Loucy (cell line): ENCODE data around the gene JAKMIP3.

ENCODE experiments used
- EZH2phosphoT487 ChIP-seq: fragments of 200-600 bp; IDR thresholded peaks from 2 replicates; pipeline ENCODE4 v1.6.1; 2018; ENCODE audit warnings: antibody characterized with exemption, mild to moderate bottlenecking, moderate library complexity, borderline replicate concordance
- TF ChIP-seq, protein P1 (sequence below): fragments of 200-600 bp; sonication (generic); conservative IDR thresholded peaks from 2 replicates; pipeline ENCODE4 v1.5.1; 2014; ENCODE audit warnings: mild to moderate bottlenecking, antibody characterized with exemption, low read length

DNA sequence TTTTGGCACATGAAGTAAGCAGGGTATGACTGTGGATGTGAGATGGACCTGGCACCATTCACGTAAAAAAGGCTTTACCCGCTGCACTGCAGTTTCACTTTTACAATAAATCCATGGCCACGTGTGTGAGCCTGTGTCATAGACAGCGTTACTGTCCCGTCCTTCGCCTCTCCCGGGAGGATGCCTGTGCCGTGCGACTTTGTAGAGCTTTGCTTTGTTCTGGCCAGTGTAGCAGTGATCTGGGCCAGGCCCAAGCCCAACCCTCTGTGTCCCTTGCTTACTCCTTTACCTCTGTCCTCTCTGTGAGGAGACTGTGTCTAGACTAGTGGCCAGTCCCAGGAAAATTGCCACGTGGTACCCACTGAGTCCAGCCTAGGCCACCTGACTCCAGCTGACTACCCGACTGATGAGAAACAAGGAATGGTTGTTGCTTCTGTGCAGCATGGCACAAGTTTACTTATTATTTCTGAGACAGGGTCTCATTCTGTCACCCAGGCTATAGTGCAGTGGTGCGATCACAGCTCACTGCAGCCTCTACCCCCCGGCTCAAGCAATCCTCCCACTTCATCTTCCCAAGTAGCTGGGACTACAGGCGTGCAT is 48.1 kb downstream of the JAKMIP3 start:
- TF ChIP-seq, protein P1, sequence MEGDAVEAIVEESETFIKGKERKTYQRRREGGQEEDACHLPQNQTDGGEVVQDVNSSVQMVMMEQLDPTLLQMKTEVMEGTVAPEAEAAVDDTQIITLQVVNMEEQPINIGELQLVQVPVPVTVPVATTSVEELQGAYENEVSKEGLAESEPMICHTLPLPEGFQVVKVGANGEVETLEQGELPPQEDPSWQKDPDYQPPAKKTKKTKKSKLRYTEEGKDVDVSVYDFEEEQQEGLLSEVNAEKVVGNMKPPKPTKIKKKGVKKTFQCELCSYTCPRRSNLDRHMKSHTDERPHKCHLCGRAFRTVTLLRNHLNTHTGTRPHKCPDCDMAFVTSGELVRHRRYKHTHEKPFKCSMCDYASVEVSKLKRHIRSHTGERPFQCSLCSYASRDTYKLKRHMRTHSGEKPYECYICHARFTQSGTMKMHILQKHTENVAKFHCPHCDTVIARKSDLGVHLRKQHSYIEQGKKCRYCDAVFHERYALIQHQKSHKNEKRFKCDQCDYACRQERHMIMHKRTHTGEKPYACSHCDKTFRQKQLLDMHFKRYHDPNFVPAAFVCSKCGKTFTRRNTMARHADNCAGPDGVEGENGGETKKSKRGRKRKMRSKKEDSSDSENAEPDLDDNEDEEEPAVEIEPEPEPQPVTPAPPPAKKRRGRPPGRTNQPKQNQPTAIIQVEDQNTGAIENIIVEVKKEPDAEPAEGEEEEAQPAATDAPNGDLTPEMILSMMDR = no peak
- TF ChIP-seq EZH2phosphoT487 = no peak
